Measurements from ENCODE around the gene TBR1.

Gene TBR1

GRCh38 chr2:161427664-161428587, 11.8 kb downstream of the TBR1 start:
- DNase-seq (ENCODE audit: low spot score), result no peak

GRCh38 chr2:161430386-161430785, 14.3 kb downstream of the TBR1 start:
- no peak for DNase-seq (ENCODE audit: low spot score)

GRCh38 chr2:161432107-161432506, 16.0 kb downstream of the TBR1 start:
- DNase-seq (ENCODE audit: low spot score), result no peak

DNA sequence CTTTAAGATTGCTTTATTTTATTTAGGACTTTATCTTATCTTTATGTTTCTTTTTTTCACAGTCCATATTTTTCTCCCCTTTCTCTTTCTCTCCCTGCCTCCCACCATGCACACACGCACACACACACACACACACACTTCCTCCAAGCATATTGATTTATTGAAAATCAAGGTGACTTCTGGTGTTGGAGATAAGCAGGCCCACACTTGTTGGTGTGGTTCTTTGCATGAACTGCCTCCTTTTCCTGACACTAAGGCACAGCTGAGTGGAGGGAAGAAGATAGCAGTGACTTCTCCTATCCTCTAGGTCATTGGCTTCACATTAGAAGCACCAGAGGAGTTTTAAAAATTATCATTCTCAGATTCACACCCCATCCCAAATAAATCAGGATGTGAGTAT, 18.0 kb downstream of the TBR1 start:
- no peak for DNase-seq (ENCODE audit: low spot score)

GRCh38 chr2:161436411-161436810, 20.3 kb downstream of the TBR1 start:
- no peak for DNase-seq (ENCODE audit: low spot score)

DNA sequence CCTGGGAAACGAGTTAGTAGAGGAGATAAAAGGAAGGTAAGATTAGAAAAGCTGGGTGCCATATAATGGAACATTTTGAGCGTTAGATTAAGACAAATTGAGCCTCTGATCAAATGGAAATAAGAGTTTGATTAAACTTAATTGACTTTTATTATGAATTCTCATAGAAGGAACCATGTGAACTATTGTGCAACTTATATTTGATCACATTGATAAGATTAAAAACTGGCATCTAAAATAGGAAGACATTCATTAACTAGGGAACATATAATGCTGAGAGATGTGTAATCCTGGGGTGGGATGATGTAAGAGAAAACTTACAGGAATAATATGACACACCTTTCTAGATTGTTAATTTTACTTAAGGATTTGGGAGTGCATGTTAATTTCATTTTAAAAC, 22.5 kb downstream of the TBR1 start:
- DNase-seq (ENCODE audit: low spot score), result no peak

- DNase-seq (ENCODE audit: low spot score), result no peak
These were observed 29.0 kb downstream of the TBR1 start for GRCh38 chr2:161445097-161445496.

DNA sequence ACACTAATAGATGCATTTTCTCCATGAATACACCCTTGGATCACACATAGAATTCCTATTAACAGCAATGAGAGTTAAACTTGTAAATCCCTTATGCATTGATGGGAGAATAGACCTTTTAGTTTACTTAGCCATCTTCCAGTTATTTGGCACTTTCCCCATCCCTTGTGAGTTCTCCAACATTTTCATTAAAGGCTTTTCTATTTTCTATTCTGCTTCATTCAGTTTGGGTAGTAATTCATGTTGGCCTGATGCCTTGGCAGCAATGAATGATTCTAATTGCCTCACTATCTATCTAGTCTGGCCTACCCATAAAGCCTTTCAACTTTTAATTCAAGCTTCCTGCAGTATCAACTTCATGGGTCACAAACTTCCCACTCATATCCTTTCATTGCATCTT, 32.3 kb downstream of the TBR1 start:
- no peak for DNase-seq (ENCODE audit: low spot score)

- no peak for DNase-seq (ENCODE audit: low spot score)
These were observed 55.5 kb downstream of the TBR1 start for GRCh38 chr2:161471631-161472030.

DNA sequence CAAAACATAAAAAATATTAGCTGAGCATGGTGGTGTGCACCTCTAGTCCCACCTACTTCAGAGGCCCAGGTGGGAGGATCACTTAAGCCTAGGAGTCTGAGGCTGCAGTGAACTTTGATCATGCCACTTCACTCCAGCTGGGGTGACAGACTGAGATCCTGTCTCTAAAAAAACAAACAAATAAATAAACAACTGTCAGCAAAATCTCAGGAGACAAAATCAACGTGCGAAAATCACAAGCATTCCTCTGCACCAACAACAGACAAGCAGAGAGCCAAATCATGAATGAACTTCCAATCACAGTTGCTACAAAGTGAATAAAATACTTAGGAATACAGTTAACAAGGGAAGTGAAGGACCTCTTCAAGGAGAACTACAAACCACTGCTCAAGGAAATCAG, 58.8 kb downstream of the TBR1 start:
- DNase-seq (ENCODE audit: low spot score), result no peak
